Spleen (tissue), 7 donors: ENCODE results near the gene ICAM4.
"Not testable (repeated sequence)": the region's sequence is repeated elsewhere in the genome, so short reads cannot be mapped to it uniquely, and the experiment has no call there.

Experiments
- POLR2A ChIP-seq, 3 donors: fragments of 450-650 bp; IDR thresholded peaks; one replicate each; pipeline ENCODE4 v1.5.1; 2017; ENCODE audit warnings: antibody characterized with exemption in 3 of 3, mild to moderate bottlenecking in 1 of 3
- POLR2AphosphoS5 ChIP-seq, 3 donors: sonication (generic); formaldehyde crosslinking; IDR thresholded peaks; one replicate each; pipeline ENCODE4 v1.5.1; 2017; ENCODE audit warnings: antibody characterized with exemption in 3 of 3
- TF ChIP-seq, protein P1 (sequence below), 11 experiments: fragments of 200-600 bp in 7 of 11; fragments of 450-650 bp in 4 of 11; sonication (generic) in 4 of 11; IDR thresholded peaks in 8 of 11; conservative IDR thresholded peaks in 3 of 11; 1 replicate in 7 of 11; 2 replicates in 4 of 11; pipeline versions ENCODE4 v1.4.0 to v1.8.0; 2016 to 2021; ENCODE audit warnings: antibody characterized with exemption in 11 of 11, inconsistent platforms in 4 of 11, mild to moderate bottlenecking in 1 of 11
- donor health status: DM: no; HTN: no; CAD: no; lungs with moderate emphysema.
- donor health status: DM: no; HTN: no; CAD: no.
- donor health status: DM: no; HTN: no; CAD: no.

GRCh38 chr19:10241826-10242449 is 44.8 kb upstream of the ICAM4 start:
- TF ChIP-seq, protein P1, sequence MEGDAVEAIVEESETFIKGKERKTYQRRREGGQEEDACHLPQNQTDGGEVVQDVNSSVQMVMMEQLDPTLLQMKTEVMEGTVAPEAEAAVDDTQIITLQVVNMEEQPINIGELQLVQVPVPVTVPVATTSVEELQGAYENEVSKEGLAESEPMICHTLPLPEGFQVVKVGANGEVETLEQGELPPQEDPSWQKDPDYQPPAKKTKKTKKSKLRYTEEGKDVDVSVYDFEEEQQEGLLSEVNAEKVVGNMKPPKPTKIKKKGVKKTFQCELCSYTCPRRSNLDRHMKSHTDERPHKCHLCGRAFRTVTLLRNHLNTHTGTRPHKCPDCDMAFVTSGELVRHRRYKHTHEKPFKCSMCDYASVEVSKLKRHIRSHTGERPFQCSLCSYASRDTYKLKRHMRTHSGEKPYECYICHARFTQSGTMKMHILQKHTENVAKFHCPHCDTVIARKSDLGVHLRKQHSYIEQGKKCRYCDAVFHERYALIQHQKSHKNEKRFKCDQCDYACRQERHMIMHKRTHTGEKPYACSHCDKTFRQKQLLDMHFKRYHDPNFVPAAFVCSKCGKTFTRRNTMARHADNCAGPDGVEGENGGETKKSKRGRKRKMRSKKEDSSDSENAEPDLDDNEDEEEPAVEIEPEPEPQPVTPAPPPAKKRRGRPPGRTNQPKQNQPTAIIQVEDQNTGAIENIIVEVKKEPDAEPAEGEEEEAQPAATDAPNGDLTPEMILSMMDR (IDR thresholded peaks at IDR 0.05 in 8 of 11, conservative IDR thresholded peaks at IDR 0.05 in 3 of 11) = not testable (repeated sequence)
- TF ChIP-seq POLR2A, POLR2AphosphoS5 (IDR thresholded peaks at IDR 0.05): not testable (repeated sequence)
